Central memory CD8-positive, alpha-beta T cell (primary cell): ENCODE results near the gene JAK1.
"Not testable (repeated sequence)": the region's sequence is repeated elsewhere in the genome, so short reads cannot be mapped to it uniquely, and the experiment has no call there.

Experiments
- ATAC-seq: fragments of 150-1000 bp; cut with Tn5 transposase; replicated peaks from 2 replicates; pipeline ENCODE4 v1.10.0; 2022; ENCODE audit warnings: mild to moderate bottlenecking, moderate FRiP score, moderate number of reproducible peaks; ENCODE audit not compliant: poor library complexity, severe bottlenecking; ENCODE audit errors: extremely low read depth
- DNase-seq, 2 donors: peaks; one replicate each; pipeline ENCODE4 v3.0.0; 2021; ENCODE audit warnings: low spot score in 2 of 2
- H3K27ac Mint-ChIP-seq: one replicate; pipeline ENCODE4 v1.8.0; 2022; ENCODE audit warnings: low read depth, mild to moderate bottlenecking, moderate library complexity, mixed read lengths
- H3K27me3 Mint-ChIP-seq: one replicate; pipeline ENCODE4 v1.8.0; 2022; ENCODE audit warnings: mixed read lengths
- H3K36me3 Mint-ChIP-seq: one replicate; pipeline ENCODE4 v1.8.0; 2022; ENCODE audit warnings: mild to moderate bottlenecking, moderate library complexity, mixed read lengths; ENCODE audit not compliant: insufficient read depth
- H3K4me1 Mint-ChIP-seq: one replicate; pipeline ENCODE4 v1.8.0; 2022; ENCODE audit warnings: mixed read lengths
- H3K4me3 Mint-ChIP-seq: one replicate; pipeline ENCODE4 v1.8.0; 2022; ENCODE audit warnings: mild to moderate bottlenecking, moderate library complexity, mixed read lengths
- H3K9me3 Mint-ChIP-seq: one replicate; pipeline ENCODE4 v1.8.0; 2022; ENCODE audit warnings: mixed read lengths

Gene JAK1

DNA sequence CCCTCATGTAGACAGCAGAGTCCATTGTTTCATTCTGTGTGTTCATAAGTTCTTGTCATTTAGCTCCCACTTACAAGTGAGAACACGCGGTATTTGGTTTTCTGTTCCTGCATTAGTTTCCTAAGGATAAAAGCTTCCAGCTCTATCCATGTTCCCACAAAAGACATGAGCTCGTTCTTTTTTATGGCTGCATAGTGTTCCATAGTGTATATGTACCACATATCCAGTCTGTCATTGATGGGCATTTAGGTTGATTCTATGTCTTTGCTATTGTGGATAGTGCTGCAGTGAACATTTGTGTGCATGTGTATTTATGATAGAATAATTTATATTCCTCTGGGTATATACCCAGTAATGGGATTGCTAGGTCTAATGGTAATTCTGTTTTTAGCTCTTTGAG is 145.8 kb downstream of the JAK1 start:
- DNase-seq, H3K9me3 Mint-ChIP-seq, H3K27ac Mint-ChIP-seq, H3K4me3 Mint-ChIP-seq, H3K36me3 Mint-ChIP-seq, H3K4me1 Mint-ChIP-seq, ATAC-seq, H3K27me3 Mint-ChIP-seq: not testable (repeated sequence)

GRCh38 chr1:64817364-64817763 is 149.0 kb downstream of the JAK1 start:
- H3K27ac Mint-ChIP-seq, ATAC-seq, H3K4me3 Mint-ChIP-seq, H3K36me3 Mint-ChIP-seq, DNase-seq, H3K4me1 Mint-ChIP-seq, H3K27me3 Mint-ChIP-seq, H3K9me3 Mint-ChIP-seq: not testable (repeated sequence)

- Mint-ChIP-seq H3K27ac (no peak overlapping the region), H3K4me3 (no peak overlapping the region), H3K9me3 (peaks cover 4% of the 10 kb centered on the region), H3K4me1 (no peaks in the 10 kb centered on the region), H3K36me3 (no peaks in the 10 kb centered on the region), H3K27me3 (no peaks in the 10 kb centered on the region)
- ATAC-seq: no peak
- no peak for DNase-seq
These were observed 151.9 kb downstream of the JAK1 start for GRCh38 chr1:64814427-64814826.

GRCh38 chr1:64811131-64811530 is 155.2 kb downstream of the JAK1 start:
- Mint-ChIP-seq H3K27ac (no peak overlapping the region), H3K4me3 (no peak overlapping the region), H3K9me3 (no peaks in the 10 kb centered on the region), H3K36me3 (no peaks in the 10 kb centered on the region), H3K4me1 (no peaks in the 10 kb centered on the region), H3K27me3 (no peaks in the 10 kb centered on the region)
- ATAC-seq (no peak), DNase-seq (no peak)

DNA sequence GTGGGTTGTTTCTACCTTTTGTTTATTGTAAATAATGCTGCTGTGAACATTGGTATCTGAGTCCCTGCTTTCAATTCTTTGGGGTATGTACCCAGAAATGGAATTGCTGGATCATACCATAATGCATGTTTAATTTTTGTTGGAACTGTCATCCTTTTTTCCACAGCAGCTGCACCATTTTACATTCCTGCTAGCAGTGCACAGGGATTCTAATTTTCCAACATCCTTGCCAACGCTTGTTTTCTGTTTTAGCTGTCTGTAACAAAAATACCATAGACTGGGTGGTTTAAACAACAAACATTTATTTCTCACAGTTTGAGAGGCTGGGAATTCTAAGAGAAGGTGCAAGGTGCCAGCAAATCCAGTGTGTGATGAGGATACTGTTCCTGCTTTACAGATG is 156.3 kb downstream of the JAK1 start:
- ATAC-seq: no peak
- no peak for DNase-seq
- H3K36me3 Mint-ChIP-seq: no peaks in the 10 kb centered on the region
- no peaks in the 10 kb centered on the region for H3K27me3 Mint-ChIP-seq
- no peaks in the 10 kb centered on the region for H3K4me1 Mint-ChIP-seq
- no peaks in the 10 kb centered on the region for H3K9me3 Mint-ChIP-seq
- no peak overlapping the region for H3K4me3 Mint-ChIP-seq
- no peak overlapping the region for H3K27ac Mint-ChIP-seq

DNA sequence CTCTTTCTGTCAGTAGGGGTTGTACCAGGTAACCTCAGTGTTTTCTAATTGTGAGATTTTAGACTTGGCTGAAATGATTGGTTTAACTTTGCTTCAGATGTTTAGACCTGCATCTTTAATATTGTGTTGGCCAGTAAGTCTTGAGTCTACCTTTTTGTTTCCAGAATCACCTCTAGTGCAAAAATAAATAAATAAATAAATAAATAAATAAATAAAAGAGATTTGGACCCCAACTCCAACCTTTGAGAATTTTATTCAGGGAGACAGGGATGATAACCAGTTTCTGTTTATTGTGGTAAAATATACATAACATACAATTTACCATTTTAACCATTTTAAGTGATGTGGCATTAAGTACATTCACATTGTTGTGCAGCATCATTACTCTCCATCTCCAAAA is 157.0 kb downstream of the JAK1 start:
- DNase-seq: no peak
- no peaks in the 10 kb centered on the region for H3K9me3 Mint-ChIP-seq
- no peaks in the 10 kb centered on the region for H3K36me3 Mint-ChIP-seq
- no peaks in the 10 kb centered on the region for H3K4me1 Mint-ChIP-seq
- no peak overlapping the region for H3K27ac Mint-ChIP-seq
- H3K4me3 Mint-ChIP-seq: no peak overlapping the region
- no peak for ATAC-seq
- H3K27me3 Mint-ChIP-seq: no peaks in the 10 kb centered on the region

- H3K27me3 Mint-ChIP-seq: no peaks in the 10 kb centered on the region
- H3K4me3 Mint-ChIP-seq: no peak overlapping the region
- ATAC-seq (no peak), DNase-seq (no peak)
- H3K27ac Mint-ChIP-seq: no peak overlapping the region
- no peaks in the 10 kb centered on the region for H3K4me1 Mint-ChIP-seq
- H3K36me3 Mint-ChIP-seq: no peaks in the 10 kb centered on the region
- H3K9me3 Mint-ChIP-seq: no peaks in the 10 kb centered on the region
These were observed 164.4 kb downstream of the JAK1 start for GRCh38 chr1:64801851-64802523.

- Mint-ChIP-seq H3K27me3 (no peaks in the 10 kb centered on the region), H3K27ac (no peak overlapping the region), H3K9me3 (no peaks in the 10 kb centered on the region), H3K36me3 (no peaks in the 10 kb centered on the region), H3K4me3 (no peak overlapping the region), H3K4me1 (no peaks in the 10 kb centered on the region)
- DNase-seq (no peak), ATAC-seq (no peak)
These were observed 167.5 kb downstream of the JAK1 start for GRCh38 chr1:64798872-64799271.

DNA sequence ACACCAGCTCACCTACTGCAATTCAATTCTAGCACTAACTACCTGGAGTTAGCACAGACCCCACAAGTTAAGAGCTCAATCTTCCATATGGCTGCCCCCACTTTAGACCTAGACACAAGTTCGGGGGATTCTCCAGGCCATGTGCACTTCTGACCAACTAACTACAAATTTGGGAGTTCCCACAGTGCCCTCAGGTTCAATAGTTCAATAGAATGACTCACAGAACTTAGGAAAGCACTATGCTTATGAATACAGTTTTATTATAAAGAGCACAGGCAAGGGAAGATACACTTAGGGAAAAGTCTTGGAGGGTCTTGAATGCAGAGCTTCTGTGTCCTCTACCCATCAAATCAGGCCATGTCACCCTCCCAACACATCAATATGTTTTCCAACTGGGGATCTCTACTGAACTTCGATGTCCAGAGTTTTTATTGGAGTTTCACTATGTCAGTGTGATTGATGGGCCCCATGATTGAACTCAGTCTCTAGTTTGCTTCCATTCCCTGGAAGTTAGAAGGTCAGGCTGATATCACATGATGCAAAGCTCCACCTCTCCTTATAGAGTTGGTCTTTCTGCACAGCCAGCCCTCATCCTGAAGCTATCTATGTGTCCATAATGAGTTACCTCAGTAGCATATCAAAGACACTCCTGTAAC is 175.4 kb downstream of the JAK1 start:
- DNase-seq: no peak
- ATAC-seq: no peak
- H3K27me3 Mint-ChIP-seq: no peaks in the 10 kb centered on the region
- H3K4me3 Mint-ChIP-seq: no peak overlapping the region
- H3K27ac Mint-ChIP-seq: no peak overlapping the region
- peaks cover 4% of the 10 kb centered on the region for H3K9me3 Mint-ChIP-seq
- no peaks in the 10 kb centered on the region for H3K36me3 Mint-ChIP-seq
- no peaks in the 10 kb centered on the region for H3K4me1 Mint-ChIP-seq
